ENCODE data around the gene EPHA6.

GRCh38 chr3:96996009-96996408 lies 181.6 kb downstream of the EPHA6 start:
- no peak for TF ChIP-seq USF2 (IDR thresholded peaks at IDR 0.05)
- TF ChIP-seq RARB (CRISPR knock-in tag; IDR thresholded peaks at IDR 0.05), result no peak
- TF ChIP-seq REST (IDR thresholded peaks at IDR 0.05), result no peak
- no peak for TF ChIP-seq CTCF (IDR thresholded peaks at IDR 0.05)
- TF ChIP-seq TFCP2L1 (CRISPR knock-in tag; IDR thresholded peaks at IDR 0.05), result no peak
- no peak for TF ChIP-seq JUNB (IDR thresholded peaks at IDR 0.05)
- TF ChIP-seq HMGXB4 (CRISPR knock-in tag; IDR thresholded peaks at IDR 0.05; ENCODE audit: borderline replicate concordance), result no peak
- no peak for TF ChIP-seq PBX3 (IDR thresholded peaks at IDR 0.05)

Data from A549 (cell line).